Stromal cell of bone marrow (primary cell): ENCODE results near the gene SND1.

Source experiments
- DNase-seq: peaks from one replicate; pipeline ENCODE4 v3.0.0-alpha.2; 2012; ENCODE audit warnings: low read depth

SND1 gene

DNA sequence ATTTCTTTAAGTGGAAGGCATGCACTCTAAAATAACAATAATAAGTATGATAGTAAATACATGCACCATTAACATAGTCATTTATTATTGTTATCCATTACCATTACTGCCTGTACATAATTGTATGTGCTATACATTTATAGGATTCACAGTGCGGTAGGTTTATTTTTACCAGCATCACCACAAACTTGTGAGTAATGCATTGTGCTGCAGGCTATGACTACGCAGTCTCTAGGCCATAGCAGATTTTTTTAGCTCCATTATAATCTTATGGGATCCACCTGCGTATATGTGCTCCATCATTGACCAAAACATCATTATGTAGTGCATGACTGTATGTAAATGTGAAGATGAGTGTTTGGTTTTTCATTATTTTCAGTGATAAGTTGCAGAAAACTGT lies 219.2 kb downstream of the SND1 start:
- DNase-seq = no peak

GRCh38 chr7:127872122-127872521 lies 220.1 kb downstream of the SND1 start:
- no peak for DNase-seq

GRCh38 chr7:127873151-127873550 lies 221.2 kb downstream of the SND1 start:
- DNase-seq = no peak

DNA sequence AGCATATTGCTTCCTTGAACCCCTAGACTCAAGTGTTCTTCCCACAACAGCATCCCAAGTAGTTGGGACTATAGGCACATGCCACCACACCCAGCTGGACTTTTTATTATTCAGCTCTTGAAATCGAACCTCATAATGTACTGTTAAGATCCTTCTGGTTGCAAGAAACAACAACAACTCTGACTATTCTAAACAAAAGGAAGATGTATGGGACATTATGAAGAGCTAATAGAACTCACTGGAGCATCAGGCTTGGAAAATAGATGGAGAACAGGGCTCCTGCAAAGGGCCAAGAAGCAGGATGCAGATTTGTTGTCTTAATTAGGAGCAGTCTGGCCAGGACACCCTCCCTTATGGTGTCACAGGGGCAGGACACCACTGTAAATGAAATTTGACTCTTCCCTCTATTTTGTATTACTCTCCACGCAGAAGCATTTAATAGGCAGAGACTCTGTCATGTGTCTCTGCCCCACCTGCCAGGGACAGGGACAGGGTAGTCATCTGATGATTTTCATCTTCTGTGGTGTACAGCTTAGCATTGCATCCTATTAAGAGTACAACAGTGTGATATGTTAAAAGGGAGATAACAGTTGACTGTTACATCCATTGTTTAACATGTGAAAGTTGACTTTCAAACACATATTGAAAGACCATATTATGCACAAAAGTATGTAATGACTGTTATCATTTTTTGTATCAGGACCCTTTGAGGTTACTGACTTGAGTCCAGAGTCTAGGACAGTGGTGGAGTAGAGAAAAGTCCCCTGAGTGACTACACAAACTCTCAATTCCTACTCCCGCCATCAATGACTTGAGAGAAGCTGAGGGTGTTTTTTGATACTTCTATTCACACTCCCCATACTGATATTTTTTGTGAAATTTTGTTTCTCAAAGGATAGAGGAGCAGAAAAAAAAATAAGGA lies 222.0 kb downstream of the SND1 start:
- no peak for DNase-seq

- DNase-seq = peak; percentile 42
These were observed 223.1 kb downstream of the SND1 start for GRCh38 chr7:127874951-127875608.

- DNase-seq = peak; percentile 47
These were observed 224.4 kb downstream of the SND1 start for GRCh38 chr7:127876393-127876792.

DNA sequence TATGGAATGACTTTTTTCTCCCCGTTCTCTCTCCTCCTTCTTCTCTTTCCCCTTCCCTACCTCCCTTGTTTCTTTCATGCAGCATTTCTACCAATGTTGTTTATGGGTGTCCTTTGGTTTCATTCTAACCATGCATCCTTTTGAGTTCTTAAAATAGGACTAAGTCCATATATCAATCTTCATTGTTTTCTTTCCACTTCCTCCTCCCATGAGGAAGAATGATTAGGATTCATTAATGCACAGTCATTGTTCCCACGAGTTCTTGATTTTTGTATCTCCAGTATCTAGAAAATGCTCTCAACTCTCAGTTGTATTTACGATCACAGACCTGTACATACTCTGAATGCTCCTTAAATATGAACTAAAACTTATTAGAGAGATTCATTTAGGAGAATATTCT lies 226.0 kb downstream of the SND1 start:
- DNase-seq = no peak

DNA sequence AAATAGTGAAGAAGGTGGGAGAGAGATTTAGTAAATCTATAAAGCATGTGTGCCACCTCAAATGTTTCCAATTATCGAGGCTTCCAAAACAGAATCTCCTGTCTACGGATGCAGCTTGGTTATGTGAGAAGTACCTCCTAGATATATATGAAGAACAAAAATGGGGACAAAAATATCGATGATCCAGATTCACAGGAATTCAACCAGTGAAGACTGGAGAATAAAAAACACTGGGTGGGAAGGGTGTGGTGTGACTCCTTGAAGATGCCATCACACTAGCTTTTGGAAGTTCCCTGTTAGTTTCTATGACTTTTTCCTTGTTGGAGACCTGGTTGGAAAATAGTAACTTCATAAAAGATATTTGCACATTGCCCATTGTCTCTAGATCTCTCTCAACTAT lies 226.8 kb downstream of the SND1 start:
- DNase-seq = no peak

- no peak for DNase-seq
These were observed 227.4 kb downstream of the SND1 start for GRCh38 chr7:127879436-127879835.

- no peak for DNase-seq
These were observed 227.9 kb downstream of the SND1 start for GRCh38 chr7:127879942-127880341.

DNA sequence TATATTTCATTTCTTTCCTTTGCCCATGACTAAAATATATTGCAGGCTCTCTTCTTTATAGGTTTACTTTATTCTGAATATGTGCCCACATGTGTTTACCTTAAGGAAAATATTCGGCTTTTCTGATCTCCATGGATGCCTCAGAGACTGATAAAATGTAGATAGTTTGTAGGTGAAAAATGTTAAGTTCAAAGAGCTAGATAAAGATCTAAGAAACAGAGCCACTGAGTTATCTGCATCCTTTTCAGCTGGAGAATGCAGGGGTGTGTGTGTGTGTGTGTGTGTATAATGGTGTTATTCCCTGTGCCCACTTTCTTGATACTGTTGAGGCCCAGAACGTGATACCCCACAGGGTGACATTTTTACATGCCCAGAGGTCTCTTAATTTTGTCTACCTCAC lies 228.5 kb downstream of the SND1 start:
- DNase-seq = no peak

DNA sequence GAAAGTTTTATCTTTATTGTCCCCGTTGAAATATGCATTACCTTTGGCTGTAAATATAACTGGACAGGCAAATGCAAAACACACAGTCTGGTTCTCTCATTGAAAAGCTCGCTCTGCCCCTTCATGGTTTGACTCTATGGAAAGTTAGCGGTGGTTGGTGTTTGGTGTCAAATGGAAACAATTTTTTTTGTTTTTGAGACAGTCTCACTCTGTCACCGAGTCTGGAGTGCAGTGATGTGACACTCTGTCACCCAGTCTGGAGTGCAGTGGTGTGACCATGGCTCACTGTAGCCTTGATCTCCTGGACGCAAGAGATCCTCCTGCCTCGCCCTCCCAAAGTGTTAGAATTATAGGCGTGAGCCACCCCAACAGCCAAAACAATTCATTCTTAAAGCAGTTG lies 229.6 kb downstream of the SND1 start:
- DNase-seq = no peak

- no peak for DNase-seq
These were observed 230.4 kb downstream of the SND1 start for GRCh38 chr7:127882313-127882920.

- DNase-seq = no peak
These were observed 232.1 kb downstream of the SND1 start for GRCh38 chr7:127884066-127884559.

- DNase-seq = no peak
These were observed 233.3 kb downstream of the SND1 start for GRCh38 chr7:127885222-127885772.

- DNase-seq = peak; percentile 62
These were observed 233.8 kb downstream of the SND1 start for GRCh38 chr7:127885843-127886242.

DNA sequence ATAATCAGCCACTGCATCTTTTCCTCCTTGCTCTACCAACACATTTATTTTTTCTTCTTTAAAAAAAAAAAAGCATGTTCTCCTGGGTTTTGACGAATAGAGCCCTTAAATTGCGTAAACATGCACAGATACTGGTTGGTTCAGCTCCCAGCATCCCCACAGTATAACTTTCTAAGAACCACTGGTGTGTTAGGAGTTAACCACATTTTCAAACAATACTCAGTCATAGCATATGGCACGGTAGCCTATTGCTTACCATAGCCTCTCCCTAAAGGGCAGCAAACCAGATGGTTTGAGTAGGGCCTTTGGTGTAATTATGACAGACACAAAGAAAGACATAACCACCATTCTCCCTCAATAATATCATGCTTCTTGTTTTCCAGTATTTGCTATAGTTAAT lies 234.3 kb downstream of the SND1 start:
- no peak for DNase-seq

DNA sequence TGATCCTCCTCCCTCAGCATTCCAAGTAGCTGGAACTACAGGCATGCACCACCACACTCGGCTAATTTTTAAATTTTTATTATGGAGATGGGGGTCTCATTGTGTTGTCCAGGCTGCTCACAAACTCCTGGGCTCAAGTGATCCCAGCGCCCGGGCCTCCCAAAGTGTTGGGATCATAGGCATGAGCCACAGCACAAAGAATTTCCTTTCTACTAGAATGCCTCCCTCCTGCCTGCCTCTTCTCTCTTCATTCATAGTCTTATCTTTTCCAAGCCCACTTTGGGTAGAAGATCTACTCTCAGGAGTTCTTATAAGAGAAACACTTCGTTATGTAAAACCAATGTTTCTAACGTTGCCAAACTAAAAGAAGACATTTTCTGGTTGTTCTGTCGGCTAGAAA lies 235.1 kb downstream of the SND1 start:
- DNase-seq = no peak

DNA sequence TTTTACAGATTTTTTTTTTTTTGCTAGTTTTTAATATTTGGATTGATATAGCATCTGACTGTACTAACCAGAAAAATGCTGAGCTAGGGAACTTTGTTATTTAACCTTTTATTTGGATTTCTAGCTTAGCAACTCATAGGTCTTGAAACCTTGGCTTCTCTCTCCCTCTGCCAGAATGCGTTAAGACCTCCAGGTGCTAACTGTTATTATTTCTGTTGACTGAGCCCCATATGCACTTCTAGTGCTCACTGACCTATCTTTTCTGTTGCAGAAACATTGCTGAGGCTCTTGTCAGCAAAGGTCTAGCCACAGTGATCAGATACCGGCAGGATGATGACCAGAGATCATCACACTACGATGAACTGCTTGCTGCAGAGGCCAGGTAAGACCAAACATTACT lies 235.6 kb downstream of the SND1 start:
- no peak for DNase-seq

DNA sequence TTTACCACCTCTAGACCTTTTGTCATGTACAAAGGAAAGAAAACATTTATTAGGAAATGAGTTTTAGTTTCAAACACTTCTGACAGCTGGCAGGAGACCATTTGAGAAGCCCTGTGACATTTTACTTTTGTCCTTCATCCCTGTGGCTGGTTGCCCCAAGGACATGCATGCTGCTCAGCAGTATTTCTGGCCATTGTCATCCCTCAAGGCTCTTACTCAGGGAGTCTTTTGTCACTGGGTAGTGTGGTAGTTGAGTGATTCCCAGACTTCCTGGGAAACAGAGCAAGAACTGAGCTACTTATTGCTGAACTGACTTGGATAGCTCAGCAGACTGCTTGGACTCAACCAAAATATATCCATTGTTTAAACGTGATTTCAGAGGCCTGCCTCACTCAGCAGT lies 236.4 kb downstream of the SND1 start:
- no peak for DNase-seq

- DNase-seq = no peak
These were observed 236.8 kb downstream of the SND1 start for GRCh38 chr7:127888825-127889224.

DNA sequence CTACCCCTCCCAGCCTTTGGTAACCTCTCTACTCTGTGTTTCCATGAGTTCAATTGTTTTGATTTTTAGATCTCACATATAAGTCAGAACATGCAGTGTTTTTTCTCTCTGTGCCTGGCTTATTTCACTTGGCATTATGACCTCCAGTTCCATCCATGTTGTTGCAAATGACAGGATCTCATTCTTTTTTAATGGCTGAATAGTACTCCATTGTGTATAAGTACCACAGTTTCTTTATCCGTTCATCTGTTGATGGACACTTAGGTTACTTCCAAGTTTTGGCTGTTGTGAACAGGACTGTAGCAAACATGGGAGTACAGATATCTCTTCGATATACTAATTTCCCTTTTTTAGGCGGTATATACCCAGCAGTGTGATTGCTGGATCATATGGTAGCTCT lies 237.7 kb downstream of the SND1 start:
- no peak for DNase-seq

DNA sequence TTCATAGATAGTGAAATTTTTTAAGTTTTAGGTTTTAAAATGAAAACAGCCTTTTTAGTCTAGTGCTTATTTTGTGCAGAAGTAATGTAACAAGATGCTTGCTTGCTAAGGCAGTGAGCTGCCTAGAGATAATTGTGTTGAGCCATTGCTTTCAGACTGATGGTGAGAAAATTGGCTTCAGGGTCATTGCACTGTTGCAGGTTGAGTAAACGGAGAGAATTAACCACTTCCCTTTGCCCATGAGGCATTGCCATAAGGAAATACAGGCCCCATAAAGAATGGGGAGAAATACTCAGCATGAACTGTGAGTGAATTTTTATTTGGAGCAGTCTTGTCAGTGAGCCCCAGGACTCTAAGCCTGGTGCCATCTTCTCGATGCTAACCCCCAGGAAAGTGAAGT lies 238.7 kb downstream of the SND1 start:
- DNase-seq = no peak
